IPS-20b (cell line): ENCODE measurements around the gene NHERF2.

Experiments used
- H3K27ac ChIP-seq: one replicate; pipeline ENCODE4 v1.5.1; 2013; ENCODE audit warnings: low read length
- H3K27me3 ChIP-seq: 2 replicates; pipeline ENCODE4 v1.6.1; 2013; ENCODE audit warnings: mild to moderate bottlenecking, low read length, inconsistent platforms; ENCODE audit not compliant: insufficient read depth
- H3K36me3 ChIP-seq: 2 replicates; pipeline ENCODE4 v1.6.1; 2013; ENCODE audit warnings: low read depth, mild to moderate bottlenecking, inconsistent platforms, low read length, moderate library complexity; ENCODE audit not compliant: insufficient read depth
- H3K4me1 ChIP-seq: 2 replicates; pipeline ENCODE4 v1.6.1; 2013; ENCODE audit warnings: mild to moderate bottlenecking, control low read depth, inconsistent platforms, low read length, moderate library complexity; ENCODE audit not compliant: insufficient read depth
- H3K4me3 ChIP-seq: 2 replicates; pipeline ENCODE4 v1.5.1; 2013; ENCODE audit warnings: mild to moderate bottlenecking, low read length, inconsistent platforms
- H3K9ac ChIP-seq: 2 replicates; pipeline ENCODE4 v1.6.1; 2013; ENCODE audit warnings: low read depth, mild to moderate bottlenecking, inconsistent platforms, low read length, moderate library complexity
- H3K9me3 ChIP-seq: 2 replicates; pipeline ENCODE4 v1.6.1; 2013; ENCODE audit warnings: mild to moderate bottlenecking, low read depth, low read length, inconsistent platforms; ENCODE audit not compliant: insufficient read depth

The NHERF2 gene

GRCh38 chr16:2026461-2027023 lies at the start of gene NHERF2:
TSS of gene NHERF2 (plus strand) at chr16:2026902. CDS start at chr16:2027006, 104 bp downstream.
- no peak within 1 kb of the TSS for H3K9ac ChIP-seq
- no peaks in the 10 kb centered on the region for H3K36me3 ChIP-seq
- H3K4me3 ChIP-seq: peak within 1 kb of the TSS; percentile 60
- peaks cover 56% of the 10 kb centered on the region for H3K27me3 ChIP-seq
- no peak within 1 kb of the TSS for H3K27ac ChIP-seq
- H3K9me3 ChIP-seq: no peaks in the 10 kb centered on the region
- no peaks in the 10 kb centered on the region; the same call in 1 of the 2 replicates for H3K4me1 ChIP-seq

- Histone ChIP-seq H3K4me3 (no peak overlapping the region), H3K4me1 (peaks cover 5% of the 10 kb centered on the region; the same call in 1 of the 2 replicates), H3K9me3 (no peaks in the 10 kb centered on the region), H3K36me3 (peaks cover 36% of the 10 kb centered on the region), H3K27ac (no peak overlapping the region), H3K9ac (no peak overlapping the region), H3K27me3 (peaks cover 37% of the 10 kb centered on the region)
Observed at GRCh38 chr16:1976951-1977874, 49.5 kb upstream of the NHERF2 start.

GRCh38 chr16:1977875-1978268 lies 48.8 kb upstream of the NHERF2 start:
- Histone ChIP-seq H3K27ac (no peak overlapping the region), H3K9me3 (no peaks in the 10 kb centered on the region), H3K27me3 (peaks cover 44% of the 10 kb centered on the region), H3K36me3 (peaks cover 36% of the 10 kb centered on the region), H3K4me1 (peaks cover 5% of the 10 kb centered on the region; the same call in 1 of the 2 replicates), H3K9ac (no peak overlapping the region), H3K4me3 (no peak overlapping the region)

- Histone ChIP-seq H3K27me3 (peaks cover 49% of the 10 kb centered on the region), H3K9ac (no peak overlapping the region; the same call in 1 of the 2 replicates), H3K9me3 (no peaks in the 10 kb centered on the region), H3K4me3 (peak overlapping the region; percentile 56; the same call in 1 of the 2 replicates), H3K36me3 (peaks cover 36% of the 10 kb centered on the region), H3K27ac (no peak overlapping the region), H3K4me1 (peaks cover 5% of the 10 kb centered on the region; the same call in 1 of the 2 replicates)
Observed at GRCh38 chr16:1978476-1979120, 48.1 kb upstream of the NHERF2 start.

- peak overlapping the region; percentile 56; the same call in 1 of the 2 replicates for H3K4me3 ChIP-seq
- peaks cover 33% of the 10 kb centered on the region for H3K36me3 ChIP-seq
- H3K27me3 ChIP-seq: peaks cover 49% of the 10 kb centered on the region
- no peak overlapping the region for H3K27ac ChIP-seq
- H3K9me3 ChIP-seq: no peaks in the 10 kb centered on the region
- H3K4me1 ChIP-seq: peaks cover 5% of the 10 kb centered on the region; the same call in 1 of the 2 replicates
- H3K9ac ChIP-seq: peak overlapping the region; percentile 61
Observed at GRCh38 chr16:1979271-1980029, 47.3 kb upstream of the NHERF2 start.

GRCh38 chr16:1980030-1980769 lies 46.5 kb upstream of the NHERF2 start:
- Histone ChIP-seq H3K36me3 (peaks cover 28% of the 10 kb centered on the region), H3K27me3 (peaks cover 49% of the 10 kb centered on the region), H3K9ac (peak overlapping the region; percentile 61; the same call in 1 of the 2 replicates), H3K4me3 (peak overlapping the region; percentile 56; the same call in 1 of the 2 replicates), H3K9me3 (no peaks in the 10 kb centered on the region), H3K4me1 (peaks cover 9% of the 10 kb centered on the region; the same call in 1 of the 2 replicates), H3K27ac (no peak overlapping the region)

GRCh38 chr16:1980770-1981087 lies 46.0 kb upstream of the NHERF2 start:
- H3K27me3 ChIP-seq: peaks cover 49% of the 10 kb centered on the region
- peaks cover 28% of the 10 kb centered on the region for H3K36me3 ChIP-seq
- peaks cover 9% of the 10 kb centered on the region; the same call in 1 of the 2 replicates for H3K4me1 ChIP-seq
- H3K27ac ChIP-seq: no peak overlapping the region
- H3K4me3 ChIP-seq: no peak overlapping the region
- no peak overlapping the region for H3K9ac ChIP-seq
- H3K9me3 ChIP-seq: no peaks in the 10 kb centered on the region

- Histone ChIP-seq H3K4me1 (peaks cover 9% of the 10 kb centered on the region; the same call in 1 of the 2 replicates), H3K4me3 (no peak within 1 kb of the TSS), H3K9ac (no peak within 1 kb of the TSS), H3K27me3 (peaks cover 49% of the 10 kb centered on the region), H3K9me3 (no peaks in the 10 kb centered on the region), H3K27ac (no peak within 1 kb of the TSS), H3K36me3 (peaks cover 28% of the 10 kb centered on the region)
Observed at GRCh38 chr16:1981398-1981836, 45.3 kb upstream of the NHERF2 start, which contains the start of gene NOXO1. TSS of gene NOXO1 (minus strand) at chr16:1981469. CDS start at chr16:1981179, 290 bp downstream.

- no peaks in the 10 kb centered on the region for H3K9me3 ChIP-seq
- H3K36me3 ChIP-seq: peaks cover 28% of the 10 kb centered on the region
- H3K27ac ChIP-seq: no peak overlapping the region
- peaks cover 9% of the 10 kb centered on the region; the same call in 1 of the 2 replicates for H3K4me1 ChIP-seq
- peaks cover 49% of the 10 kb centered on the region for H3K27me3 ChIP-seq
- H3K9ac ChIP-seq: no peak overlapping the region
- no peak overlapping the region for H3K4me3 ChIP-seq
Observed at GRCh38 chr16:1982013-1982433, 44.7 kb upstream of the NHERF2 start.

- H3K36me3 ChIP-seq: peaks cover 22% of the 10 kb centered on the region
- no peaks in the 10 kb centered on the region for H3K9me3 ChIP-seq
- peak overlapping the region; percentile 33; the same call in 1 of the 2 replicates for H3K9ac ChIP-seq
- no peak overlapping the region for H3K27ac ChIP-seq
- H3K4me1 ChIP-seq: peaks cover 9% of the 10 kb centered on the region; the same call in 1 of the 2 replicates
- peak overlapping the region; percentile 91 for H3K4me3 ChIP-seq
- peaks cover 52% of the 10 kb centered on the region for H3K27me3 ChIP-seq
Observed at GRCh38 chr16:1982991-1983543, 43.6 kb upstream of the NHERF2 start.
